Islet precursor cell (in vitro differentiated cells): ENCODE results near the gene GSG1L2.

Experiments used
- DNase-seq: peaks from one replicate; pipeline ENCODE4 v3.0.0-alpha.2; 2018

The GSG1L2 gene

GRCh38 chr17:9824797-9825338 lies 3.0 kb upstream of the GSG1L2 start:
- no peak for DNase-seq

- no peak for DNase-seq
These were observed 2.2 kb upstream of the GSG1L2 start for GRCh38 chr17:9824094-9824493.

GRCh38 chr17:9820448-9820847 lies 1.4 kb downstream of the GSG1L2 start:
- no peak for DNase-seq

- no peak for DNase-seq
These were observed 3.1 kb downstream of the GSG1L2 start for GRCh38 chr17:9818760-9819159.

- peak; percentile 86 for DNase-seq
These were observed 4.8 kb downstream of the GSG1L2 start for GRCh38 chr17:9817086-9817485.

- no peak for DNase-seq
These were observed 5.4 kb downstream of the GSG1L2 start for GRCh38 chr17:9816472-9816871.

GRCh38 chr17:9814337-9814945 lies 7.4 kb downstream of the GSG1L2 start:
- no peak for DNase-seq

GRCh38 chr17:9813166-9813565 lies 8.7 kb downstream of the GSG1L2 start:
- DNase-seq: no peak

GRCh38 chr17:9811537-9811936 lies 10.3 kb downstream of the GSG1L2 start:
- DNase-seq: no peak

GRCh38 chr17:9811086-9811485 lies 10.8 kb downstream of the GSG1L2 start:
- DNase-seq: no peak

- DNase-seq: no peak
These were observed 11.6 kb downstream of the GSG1L2 start for GRCh38 chr17:9810100-9810949.

GRCh38 chr17:9809409-9809808 lies 12.5 kb downstream of the GSG1L2 start:
- no peak for DNase-seq

- DNase-seq: no peak
These were observed 15.2 kb downstream of the GSG1L2 start for GRCh38 chr17:9806699-9807098.

GRCh38 chr17:9805769-9806168 lies 16.1 kb downstream of the GSG1L2 start:
- DNase-seq: no peak

- DNase-seq: no peak
These were observed 19.2 kb downstream of the GSG1L2 start for GRCh38 chr17:9802697-9803096.

- peak; percentile 97 for DNase-seq
These were observed 19.6 kb downstream of the GSG1L2 start for GRCh38 chr17:9802294-9802693.

- DNase-seq: no peak
These were observed 20.4 kb downstream of the GSG1L2 start for GRCh38 chr17:9801505-9801904.

GRCh38 chr17:9798724-9799123 lies 23.2 kb downstream of the GSG1L2 start:
- DNase-seq: no peak

GRCh38 chr17:9798008-9798407 lies 23.9 kb downstream of the GSG1L2 start:
- DNase-seq: no peak

GRCh38 chr17:9792181-9792840 lies 29.6 kb downstream of the GSG1L2 start:
- DNase-seq: no peak

GRCh38 chr17:9790889-9791876 lies 30.7 kb downstream of the GSG1L2 start, which contains the start of gene DHRS7C:
Gene DHRS7C, minus strand, starts transcription at chr17:9791592. Its CDS starts 308 bp downstream, at chr17:9791284.
- peak; percentile 43 for DNase-seq

- no peak for DNase-seq
These were observed 31.6 kb downstream of the GSG1L2 start for GRCh38 chr17:9790316-9790715.
